ENCODE data around the gene PDE1A. TPM values are rescaled to one million over a fixed set of nuclear protein-coding genes. Genes with fewer than 3 reads are reported as not detected.

The PDE1A gene
- polyA plus RNA-seq, 3 donors, result 19.8 to 22.5 (median 20.1) TPM

DNA sequence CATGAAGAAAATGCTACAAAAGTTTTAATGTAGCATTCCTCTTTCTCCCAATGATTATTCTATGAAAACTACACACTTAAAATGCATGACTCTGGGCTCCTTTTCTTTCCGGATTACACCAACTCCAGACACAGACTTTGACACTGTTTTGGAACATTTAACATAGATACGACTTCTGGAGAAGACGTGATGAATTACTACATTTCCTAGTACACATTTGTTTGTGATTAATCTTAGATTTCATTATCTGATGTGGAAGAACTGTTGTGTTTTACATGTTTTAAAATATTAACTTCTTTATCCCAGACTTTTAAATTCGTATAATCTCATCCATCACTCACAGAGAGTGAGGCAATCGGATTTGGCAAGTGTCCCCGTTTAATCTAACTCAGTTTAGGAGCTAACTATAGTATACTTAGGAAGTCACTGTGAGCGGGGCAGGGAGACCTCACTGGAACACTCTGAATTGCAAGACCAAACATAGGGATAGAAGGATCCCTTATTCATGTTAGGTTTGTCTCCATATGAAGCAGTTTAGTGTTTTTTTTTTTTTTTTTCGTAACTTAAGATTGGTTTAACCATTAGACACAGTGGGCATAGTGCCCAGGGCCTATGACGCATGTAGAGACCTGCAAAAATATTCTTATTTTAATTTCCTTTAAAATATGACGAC is 66.7 kb downstream of the PDE1A start:
- DNase-seq, result peak; percentile 39

DNA sequence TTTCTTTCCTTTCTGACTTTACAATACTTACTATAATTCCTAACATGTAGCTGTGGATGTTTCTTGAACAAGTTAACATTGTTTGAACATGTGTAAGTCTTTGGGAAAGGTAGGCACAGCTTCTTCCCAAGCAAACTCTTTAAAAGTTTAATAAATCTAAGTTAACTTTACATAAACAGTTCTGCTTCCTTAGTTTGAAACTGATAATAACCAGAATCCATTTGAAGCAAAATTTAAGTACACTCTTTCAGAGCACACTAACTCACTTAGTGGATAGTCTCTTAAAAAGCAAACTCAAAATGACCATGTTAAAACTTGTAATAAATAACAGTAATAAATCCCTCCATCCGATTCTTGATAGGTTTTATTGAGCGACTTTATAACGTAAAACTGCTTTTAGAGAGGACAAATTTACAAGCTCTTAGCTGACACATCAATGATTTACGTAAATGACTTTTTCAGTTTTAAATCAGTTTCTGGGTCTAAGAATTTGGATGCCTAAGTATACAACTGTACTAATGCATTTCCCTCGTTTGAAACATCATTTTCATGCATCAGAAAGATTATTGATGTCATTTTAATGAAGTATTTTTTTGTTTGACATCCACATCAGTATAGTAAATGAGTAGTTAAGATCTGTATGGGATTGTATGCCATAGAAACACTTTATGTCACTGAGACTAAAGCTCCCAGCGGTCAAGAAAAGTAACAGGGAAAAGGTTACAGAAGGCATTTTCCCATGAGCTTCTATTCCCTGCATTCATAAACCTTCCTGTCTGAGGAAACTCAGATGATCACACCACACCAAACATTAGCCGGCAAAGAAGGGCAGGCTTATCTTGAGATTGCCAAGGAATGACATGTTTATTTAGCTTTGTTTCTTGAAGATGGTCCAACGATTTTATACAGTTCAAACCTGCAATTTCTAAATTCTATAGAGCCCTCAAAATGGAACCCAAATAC is 67.5 kb downstream of the PDE1A start:
- DNase-seq, result peak; percentile 42

DNA sequence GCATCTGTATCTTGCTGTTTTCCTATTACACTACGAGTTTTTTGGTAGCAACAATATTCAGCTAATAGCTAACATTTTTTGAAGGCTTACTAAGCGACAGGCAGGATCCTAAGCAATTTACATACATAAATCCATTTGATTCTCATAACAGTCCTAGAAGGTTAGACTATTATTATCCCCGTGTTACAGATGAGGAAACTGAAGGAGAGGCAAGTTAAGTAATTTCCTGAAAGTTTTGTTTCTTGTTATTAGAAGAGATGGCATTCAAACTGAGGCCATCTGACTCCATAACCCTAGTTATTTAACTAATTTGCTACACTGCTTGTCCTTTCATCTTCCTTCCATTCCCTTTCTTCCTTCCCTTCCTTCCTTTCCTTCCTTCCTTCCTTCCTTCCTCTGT is 68.2 kb downstream of the PDE1A start:
- DNase-seq, result no peak

DNA sequence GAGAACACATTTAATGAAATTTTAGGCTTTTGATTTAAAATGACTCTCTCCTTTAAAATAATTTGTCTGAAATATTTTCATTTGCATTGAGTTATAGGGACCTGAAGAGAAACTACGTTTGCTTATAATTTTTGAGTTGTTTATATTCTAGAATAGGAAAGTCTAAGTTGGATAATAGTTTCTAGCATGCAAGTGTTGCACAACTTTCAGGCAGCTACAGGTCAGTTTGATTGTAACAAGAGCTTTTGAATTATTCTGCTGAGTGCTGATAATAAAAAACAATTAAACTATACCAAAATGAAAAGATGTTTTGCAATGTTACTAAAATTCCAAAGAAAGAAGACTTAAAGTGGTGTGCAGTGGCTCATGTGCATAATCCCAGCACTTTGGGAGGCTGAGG is 71.0 kb downstream of the PDE1A start:
- DNase-seq, result no peak

DNA sequence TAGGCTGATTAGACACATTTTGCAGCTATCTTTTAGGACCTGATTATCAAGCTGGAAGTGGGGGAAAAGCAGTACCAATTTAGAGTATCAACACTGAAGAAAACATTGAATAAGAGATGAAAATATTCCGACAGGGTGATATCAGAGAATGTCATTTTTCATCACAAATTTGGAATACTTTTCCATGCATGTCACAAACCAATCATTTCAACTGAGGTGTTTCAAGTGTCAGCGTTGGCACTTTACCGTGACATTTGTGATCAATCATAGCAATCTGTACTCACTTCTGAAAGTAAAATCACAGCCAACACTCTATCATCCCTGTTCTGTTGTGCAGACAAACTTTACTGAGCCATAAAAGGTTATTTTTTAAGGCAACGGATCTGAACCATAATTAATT is 75.4 kb downstream of the PDE1A start:
- no peak for DNase-seq

DNA sequence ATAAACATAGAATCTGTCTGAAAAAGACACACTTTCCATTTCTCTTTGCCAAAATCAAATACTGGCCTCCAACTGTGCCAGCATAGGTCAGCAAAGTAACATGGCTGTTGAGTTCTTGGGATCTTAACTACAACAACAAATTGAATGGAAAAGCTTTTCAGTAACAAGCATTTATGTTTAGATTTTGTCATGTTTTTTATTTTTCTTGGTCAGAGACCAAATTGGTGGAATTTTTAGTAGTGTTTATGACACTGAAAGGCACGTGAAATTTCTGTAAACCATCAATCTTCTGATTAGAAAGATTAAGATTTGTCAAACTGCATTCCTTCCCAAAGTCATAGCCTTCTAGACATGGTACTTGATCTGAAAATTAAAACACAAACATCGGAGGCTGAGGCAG is 77.6 kb downstream of the PDE1A start:
- DNase-seq, result no peak

DNA sequence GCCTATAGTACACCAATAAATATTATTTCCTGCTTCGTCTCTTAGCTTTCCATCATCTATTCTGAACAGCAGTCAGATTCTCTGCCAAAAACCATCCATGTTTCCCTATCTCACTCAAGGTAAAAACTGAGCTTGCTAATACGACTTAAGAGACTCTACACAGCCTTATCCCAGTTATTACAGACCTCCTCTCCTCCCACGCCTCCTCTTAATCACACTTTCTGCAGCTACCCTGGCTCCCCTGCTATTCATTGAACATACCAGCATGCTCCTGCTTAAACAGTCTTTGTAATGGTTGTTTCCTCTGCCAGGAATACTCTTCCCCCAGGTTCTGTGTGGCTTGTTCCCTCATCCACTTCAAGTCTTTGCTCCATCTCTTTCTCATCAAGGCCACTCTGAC is 81.5 kb downstream of the PDE1A start:
- no peak for DNase-seq

DNA sequence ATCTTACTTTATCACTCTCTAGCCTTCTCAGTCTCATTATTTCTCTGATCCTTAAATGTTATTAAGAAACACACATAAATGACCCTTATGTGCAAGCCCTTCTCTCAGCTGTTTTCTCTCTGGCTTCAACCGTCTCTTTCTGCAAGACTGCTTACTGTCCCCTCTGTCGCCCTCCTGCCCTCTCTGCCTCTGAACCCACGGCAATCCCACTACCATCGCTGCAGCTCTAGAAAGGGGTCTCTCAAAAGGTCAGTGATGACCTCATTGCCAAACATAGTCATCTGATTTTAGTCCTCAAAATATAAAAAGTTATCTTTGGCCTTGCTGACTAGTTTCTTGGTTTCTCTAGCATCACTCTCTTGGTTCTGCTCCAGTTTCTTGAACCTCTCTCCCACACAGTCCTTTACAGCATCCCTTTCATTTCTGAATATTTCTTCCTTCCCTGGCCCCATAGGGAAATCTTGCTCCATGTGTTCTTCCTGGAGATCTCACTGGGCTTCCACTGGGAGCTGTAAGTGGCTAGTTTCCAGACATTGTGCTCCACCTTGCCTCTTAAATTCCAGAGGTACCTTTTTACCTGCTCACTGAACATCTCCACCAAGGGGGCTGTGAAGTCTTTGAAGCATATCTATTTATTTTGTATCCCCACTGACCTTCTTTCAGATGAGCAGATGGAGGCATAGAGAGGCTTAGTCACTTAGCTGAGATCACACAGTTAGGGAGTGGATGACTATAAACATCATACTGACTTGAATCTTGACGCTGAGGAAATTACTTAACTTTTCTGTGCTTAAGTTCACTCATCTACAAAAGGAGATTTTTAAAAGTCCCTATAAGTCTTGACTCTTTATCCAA is 96.2 kb downstream of the PDE1A start:
- no peak for DNase-seq

DNA sequence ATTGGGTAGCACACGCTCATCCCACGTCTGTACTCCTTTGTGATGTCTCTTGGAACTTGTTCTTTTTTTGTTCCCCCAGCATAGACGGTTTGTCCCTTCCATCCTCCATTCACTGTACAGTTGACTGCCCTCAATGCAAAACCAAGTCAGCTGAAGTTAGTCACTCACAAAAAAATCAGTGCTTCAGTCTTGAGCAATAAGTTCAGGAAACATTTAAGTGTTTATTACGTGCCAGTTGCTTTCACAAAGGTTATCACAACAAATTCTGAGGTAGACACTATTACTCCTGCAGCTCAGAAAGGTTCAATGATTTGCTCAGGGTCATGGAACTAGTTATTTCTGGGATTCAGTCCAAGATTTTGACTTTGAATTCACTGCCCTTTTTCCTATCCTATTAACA is 102.2 kb downstream of the PDE1A start:
- peak; percentile 61 for DNase-seq

DNA sequence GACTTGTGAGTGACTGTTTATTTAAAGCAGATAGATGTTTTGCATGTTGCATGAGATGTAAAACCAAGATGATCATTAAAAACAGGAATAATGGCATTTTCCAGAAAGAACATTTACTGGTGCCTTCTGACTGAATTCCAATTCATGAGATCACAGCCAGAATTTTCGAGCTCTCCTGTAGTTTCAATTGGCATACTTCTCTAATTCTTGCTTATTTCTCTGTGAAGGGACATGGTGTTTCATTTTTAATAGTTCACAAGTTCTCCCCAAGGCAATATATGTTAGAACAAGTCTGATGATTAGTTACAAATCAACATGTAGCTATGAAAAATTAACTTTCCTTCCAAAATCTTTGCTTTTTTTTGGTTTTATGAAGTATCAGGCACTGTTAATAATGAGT is 105.7 kb downstream of the PDE1A start:
- DNase-seq, result no peak

DNA sequence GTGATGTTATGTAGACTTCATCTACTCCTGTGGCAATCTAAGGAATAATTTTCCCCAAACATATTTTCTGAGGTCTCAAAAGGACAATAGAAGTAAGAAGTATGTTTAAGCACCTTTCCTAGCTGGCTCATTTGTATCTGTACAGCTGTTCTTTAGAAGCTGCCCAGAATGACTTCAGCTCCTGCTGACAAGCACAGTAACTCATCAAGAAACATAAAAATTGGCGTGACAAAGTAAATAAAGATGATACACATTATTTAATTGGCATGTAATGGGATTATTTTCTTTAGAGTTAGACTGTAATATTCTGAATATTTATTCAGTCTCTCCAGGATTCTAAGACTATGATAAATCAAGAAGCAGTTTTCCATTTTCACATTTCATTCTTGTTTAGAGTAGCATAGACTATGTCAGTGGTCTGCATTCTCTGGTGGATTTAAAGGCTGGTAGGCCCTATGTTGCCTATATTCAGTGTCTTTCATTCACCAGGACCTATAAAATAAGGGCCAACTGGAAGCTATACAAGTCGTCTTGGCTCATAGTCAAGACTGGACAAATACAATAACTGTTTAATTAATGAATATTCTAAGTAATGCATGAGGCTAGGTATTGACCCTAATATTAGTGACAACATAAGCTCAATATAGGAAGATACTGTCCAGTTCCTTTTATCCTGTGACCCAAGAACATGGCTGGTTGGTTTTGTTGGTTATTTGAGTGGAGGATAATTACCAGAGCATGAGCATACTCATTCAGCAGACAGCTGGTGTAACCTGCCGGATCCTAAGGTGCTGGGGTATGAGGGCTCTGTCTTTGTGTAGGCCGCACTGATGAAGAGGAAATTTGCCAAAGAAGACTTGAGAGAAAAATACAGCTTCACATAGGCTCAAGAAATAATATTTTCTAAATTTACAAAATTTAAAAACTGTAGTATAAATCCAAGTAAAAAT is 107.0 kb downstream of the PDE1A start:
- no peak for DNase-seq

DNA sequence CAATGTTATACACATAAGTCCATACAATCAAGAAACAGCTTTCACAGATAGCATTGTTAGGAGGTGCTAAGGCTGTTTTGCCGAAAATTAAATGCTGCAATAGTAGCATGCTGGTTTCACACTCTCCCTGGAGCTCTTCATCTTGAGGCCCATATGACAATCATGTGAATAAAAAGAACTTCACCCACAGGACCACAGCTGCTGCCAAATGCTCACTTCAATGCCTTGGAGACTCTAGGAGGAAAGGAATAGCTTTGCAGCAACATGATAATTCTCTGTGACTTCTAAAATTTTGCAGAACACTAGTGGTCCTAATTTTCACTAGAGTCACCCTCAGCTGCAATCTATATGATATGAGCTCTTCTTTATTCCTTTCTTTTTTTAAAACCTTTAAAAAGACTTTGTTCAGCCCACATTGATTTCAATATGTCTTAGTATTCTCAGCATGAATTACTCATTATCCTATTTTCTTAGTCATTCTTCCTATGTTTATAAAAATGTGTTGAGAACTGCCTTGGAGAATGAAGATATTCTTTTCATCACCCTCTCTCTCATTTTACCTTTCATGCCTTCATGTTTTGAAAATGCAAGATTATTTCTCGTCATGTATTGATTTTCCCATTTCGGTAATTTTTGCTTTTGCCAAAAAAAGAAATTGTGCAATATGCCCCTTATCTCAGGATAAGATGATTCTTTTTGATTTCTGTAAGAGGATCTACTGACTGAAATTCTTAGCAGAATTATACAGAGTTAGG is 108.2 kb downstream of the PDE1A start:
- DNase-seq, result no peak

DNA sequence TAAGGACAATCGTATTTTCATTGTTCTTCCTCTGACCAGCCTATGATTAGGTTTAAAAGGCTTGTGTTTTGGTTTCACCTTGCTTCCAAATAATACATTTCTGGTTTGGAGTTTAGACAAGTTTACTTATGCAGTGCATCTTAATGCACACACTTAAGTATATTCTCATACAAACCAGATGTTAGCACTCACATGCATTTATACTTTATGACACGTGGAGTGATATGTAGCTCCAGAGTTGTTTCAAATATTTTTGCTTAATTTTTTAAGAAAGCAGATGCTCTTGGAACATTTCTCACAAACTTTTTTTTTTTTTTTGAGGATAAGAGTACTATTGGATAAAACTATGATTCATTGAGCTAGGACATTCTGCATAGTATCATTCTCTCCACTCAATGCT is 109.9 kb downstream of the PDE1A start:
- DNase-seq, result no peak

DNA sequence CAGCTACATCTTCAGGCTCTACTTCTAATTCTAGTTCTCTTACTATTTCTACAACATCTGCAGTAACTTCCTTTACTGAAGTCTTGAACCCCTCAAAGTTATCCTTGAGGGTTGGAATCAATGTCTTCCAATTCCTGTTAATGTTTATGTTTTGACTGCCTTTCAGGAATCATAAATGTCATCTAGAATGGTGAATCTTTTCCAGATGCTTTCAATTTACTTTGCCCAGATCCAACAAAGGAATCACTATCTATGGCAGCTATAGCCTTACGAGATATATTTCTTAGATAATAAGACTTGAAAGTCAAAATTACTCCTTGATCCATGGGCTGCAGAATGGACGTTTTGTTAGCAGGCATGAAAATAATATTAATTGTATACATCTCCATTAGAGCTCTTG is 123.9 kb downstream of the PDE1A start:
- DNase-seq, result no peak

DNA sequence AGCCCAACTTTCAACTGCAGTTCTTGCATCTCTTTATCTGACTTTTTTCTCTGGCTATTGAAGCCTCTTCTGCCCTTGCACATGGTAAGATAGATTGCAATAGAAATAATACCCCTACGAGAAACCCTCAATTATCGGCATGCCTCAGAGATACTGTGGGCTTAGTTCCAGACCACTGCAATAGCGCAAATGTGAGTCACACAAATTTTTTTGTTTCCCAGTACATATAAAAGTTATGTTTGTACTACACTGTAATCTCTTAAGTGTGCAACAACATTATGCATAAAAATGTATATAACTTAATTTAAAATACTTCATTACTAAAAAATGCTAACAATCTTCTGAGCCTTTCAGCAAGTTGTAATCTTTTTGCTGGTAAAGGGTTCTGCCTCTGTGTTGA is 124.7 kb downstream of the PDE1A start:
- DNase-seq, result no peak

DNA sequence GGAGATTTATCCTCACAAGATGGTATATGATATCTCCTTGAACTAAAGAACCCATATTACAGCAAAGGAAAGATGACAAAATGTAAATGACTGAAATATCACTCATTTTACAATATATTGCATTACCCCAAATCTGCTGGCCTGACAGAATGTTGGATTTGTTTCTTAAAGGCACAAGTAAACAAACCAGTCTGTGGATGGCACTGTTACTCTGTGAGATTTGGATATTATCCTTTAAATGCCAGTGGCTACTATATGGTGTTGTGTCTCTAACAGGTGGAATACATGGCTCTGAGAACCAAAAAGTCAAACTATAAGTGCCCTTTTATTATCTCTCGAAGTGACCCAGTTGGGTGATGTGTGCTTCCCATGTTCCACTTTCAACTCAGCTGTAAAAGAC is 125.7 kb downstream of the PDE1A start:
- no peak for DNase-seq

DNA sequence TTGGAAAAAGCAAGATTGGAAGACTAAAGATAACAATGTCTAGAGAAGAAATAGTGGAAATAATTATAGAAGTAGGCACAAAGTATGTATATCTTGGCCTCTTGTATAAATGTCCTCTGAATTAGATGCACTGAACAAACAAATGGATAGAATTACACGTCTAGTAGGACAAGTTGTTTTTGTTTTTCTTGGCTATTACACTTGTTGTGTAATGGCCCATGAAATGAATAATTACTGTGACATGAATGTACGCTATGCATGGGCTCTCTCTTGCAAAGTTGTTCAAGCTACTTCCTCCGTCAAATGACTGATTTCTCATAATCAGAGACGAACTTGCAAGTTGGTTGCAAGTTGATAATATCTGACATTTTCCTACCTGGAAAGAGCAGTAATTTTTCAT is 126.2 kb downstream of the PDE1A start:
- DNase-seq, result peak; percentile 81

DNA sequence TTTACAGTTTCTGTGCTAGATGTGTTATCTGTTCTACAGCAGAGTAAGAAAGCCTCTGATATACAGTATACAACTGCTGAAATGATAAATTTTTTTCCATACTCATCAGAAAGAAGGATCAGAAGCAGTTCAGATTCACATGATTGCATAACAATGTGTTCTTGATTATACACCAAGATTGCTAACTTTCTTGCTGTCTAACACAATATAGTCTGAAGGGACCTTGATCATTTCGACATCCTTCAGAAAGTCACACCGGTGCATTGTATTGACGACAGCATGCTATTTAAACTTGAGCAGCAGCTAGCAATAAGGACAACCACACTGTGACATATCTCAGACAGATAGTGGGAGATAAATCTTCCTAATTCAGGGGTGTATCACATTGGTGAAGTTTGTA is 127.2 kb downstream of the PDE1A start:
- no peak for DNase-seq

DNA sequence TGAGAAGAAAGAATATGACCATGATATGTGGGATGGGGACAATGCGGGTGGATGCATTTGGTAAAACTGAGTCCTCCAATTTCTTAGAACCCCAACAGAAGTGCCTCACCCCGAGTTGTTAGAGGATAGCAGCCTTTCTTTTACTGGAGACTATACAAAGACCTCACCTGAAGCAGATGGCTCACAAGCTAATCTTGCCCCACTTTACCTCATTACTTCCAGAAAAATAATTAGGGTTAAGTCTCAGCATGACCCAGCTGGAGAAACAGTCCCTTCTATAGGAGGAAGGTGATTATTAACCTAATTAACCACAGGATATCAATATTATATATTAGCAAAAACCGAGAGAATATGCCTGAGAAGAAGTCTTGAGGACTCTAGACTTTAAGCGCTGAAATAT is 128.4 kb downstream of the PDE1A start:
- DNase-seq, result no peak

DNA sequence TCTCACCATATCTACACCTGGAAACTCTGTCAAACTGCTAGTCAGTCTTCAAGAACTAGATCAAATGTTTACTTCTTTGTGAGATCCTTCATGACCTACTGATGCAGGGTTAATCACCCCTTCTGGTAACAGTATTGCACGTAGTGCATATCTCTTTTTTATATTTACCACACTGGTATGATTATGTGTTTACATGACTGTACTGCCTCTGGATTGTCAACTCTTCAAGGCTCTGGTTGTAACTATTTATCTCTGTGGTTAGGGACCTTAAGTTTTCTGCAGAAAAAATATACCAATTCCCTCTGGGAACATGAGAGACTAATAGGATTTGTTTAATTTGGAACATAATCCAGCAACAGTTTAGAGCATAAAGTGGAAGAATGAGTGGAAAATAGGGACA is 135.5 kb downstream of the PDE1A start:
- no peak for DNase-seq

DNA sequence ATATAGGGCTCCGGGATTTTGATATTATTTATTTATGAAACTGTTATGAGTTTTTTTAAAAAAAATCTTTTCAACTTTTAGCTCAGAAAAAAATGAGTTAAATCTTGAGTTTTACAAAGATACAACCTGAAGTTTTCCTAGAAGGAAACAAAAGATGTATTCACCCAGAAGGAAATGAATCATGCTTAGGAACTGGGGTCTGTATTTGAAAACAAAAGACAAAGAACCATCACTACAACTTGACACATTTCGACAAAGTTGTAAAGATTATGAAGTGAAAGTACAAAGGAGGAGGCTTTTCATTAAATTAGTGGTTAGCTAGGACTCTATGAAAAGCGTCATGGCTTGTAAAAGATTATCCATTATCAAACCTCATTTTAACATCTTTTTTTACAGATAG is 143.3 kb downstream of the PDE1A start:
- DNase-seq, result no peak
